Glomerular visceral epithelial cell (primary cell): ENCODE measurements around the gene IDNK.

ENCODE experiments used
- DNase-seq: peaks from one replicate; pipeline ENCODE4 v3.0.0-alpha.2; 2016; ENCODE audit errors: extremely low spot score

IDNK gene

DNA sequence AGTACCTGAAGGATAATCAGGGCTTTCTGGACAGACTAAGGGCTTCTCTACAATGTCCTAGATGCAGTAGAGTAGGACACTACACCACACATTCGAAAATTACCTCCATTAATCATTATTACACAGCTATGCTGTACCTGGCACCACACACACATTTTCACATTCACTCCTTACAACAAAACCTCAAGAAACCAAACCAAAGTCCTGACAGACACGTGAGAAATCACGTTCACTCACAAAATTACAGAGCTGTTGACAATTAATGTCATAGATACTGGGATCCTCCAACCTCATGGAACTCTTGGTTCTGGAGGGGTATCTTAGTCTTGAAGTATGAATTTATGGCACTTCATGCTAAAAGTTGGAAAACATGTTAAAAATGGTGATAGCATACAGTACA, 68.5 kb downstream of the IDNK start:
- no peak for DNase-seq
